Fibroblast of mammary gland (primary cell): Measurements from ENCODE around the gene VMP1.

Source experiments
- DNase-seq: peaks from one replicate; pipeline ENCODE4 v3.0.0-alpha.2; 2010; ENCODE audit warnings: low read depth
- H3K4me3 ChIP-seq: 2 replicates; pipeline ENCODE4 v1.5.1; 2011; ENCODE audit warnings: low read depth, mild to moderate bottlenecking, low read length, moderate library complexity; ENCODE audit not compliant: control insufficient read depth
- CTCF ChIP-seq: conservative IDR thresholded peaks from 2 replicates; pipeline ENCODE4 v1.5.1; 2011; ENCODE audit warnings: low read depth, low read length, inconsistent platforms; ENCODE audit not compliant: control insufficient read depth, insufficient read depth

VMP1 gene

GRCh38 chr17:59699218-59699617 lies 8.2 kb upstream of the VMP1 start:
- no peak overlapping the region for H3K4me3 ChIP-seq
- no peak for DNase-seq
- no peak for TF ChIP-seq CTCF

GRCh38 chr17:59699786-59700185 lies 7.7 kb upstream of the VMP1 start:
- TF ChIP-seq CTCF = no peak
- H3K4me3 ChIP-seq = no peak overlapping the region
- no peak for DNase-seq

GRCh38 chr17:59702304-59702703 lies 5.2 kb upstream of the VMP1 start:
- DNase-seq = no peak
- H3K4me3 ChIP-seq = no peak overlapping the region
- TF ChIP-seq CTCF = no peak

GRCh38 chr17:59707971-59708430 lies 547 bp downstream of the VMP1 start:
- DNase-seq = no peak

GRCh38 chr17:59711936-59712335 lies 4.5 kb downstream of the VMP1 start:
- no peak for TF ChIP-seq CTCF
- DNase-seq = no peak
- no peak overlapping the region for H3K4me3 ChIP-seq

More at GRCh38 chr17:59707971-59708430, 547 bp downstream of the VMP1 start:
- TF ChIP-seq CTCF = no peak
- H3K4me3 ChIP-seq = peak overlapping the region; percentile 99

- no peak overlapping the region for H3K4me3 ChIP-seq
- DNase-seq = no peak
- TF ChIP-seq CTCF = no peak
These were observed 5.4 kb downstream of the VMP1 start for GRCh38 chr17:59712862-59713261.

- H3K4me3 ChIP-seq = no peak overlapping the region
- no peak for DNase-seq
- TF ChIP-seq CTCF = no peak
These were observed 6.8 kb downstream of the VMP1 start for GRCh38 chr17:59714255-59714654.
